Naive thymus-derived CD4-positive, alpha-beta T cell (primary cell): ENCODE results near the gene NR0B2. TPM values are rescaled to one million over a fixed set of nuclear protein-coding genes. Genes with fewer than 3 reads are reported as not detected.
A peak's percentile ranks its signal among the peaks of the same experiment; 100 is the strongest.

Experiments
- ATAC-seq: fragments of 150-1000 bp; cut with Tn5 transposase; 2 replicates; pipeline ENCODE4 v1.10.0; 2021; ENCODE audit warnings: mild to moderate bottlenecking, moderate library complexity
- CTCF ChIA-PET: fragments of 350-600 bp; sonication (Branson Sonifier 250); formaldehyde crosslinking; loops from one replicate; lab custom pipeline; 2021; ENCODE audit warnings: antibody characterized with exemption; lab: Charles Lee
- POLR2A ChIA-PET: fragments of 350-600 bp; sonication (Branson Sonifier 250); formaldehyde crosslinking; loops from one replicate; lab custom pipeline; 2021; ENCODE audit warnings: antibody characterized with exemption, inconsistent platforms; lab: Charles Lee
- DNase-seq, 9 donors: peaks; one replicate each; pipeline versions ENCODE4 v3.0.0 to v3.0.0-alpha.2; 2020 to 2022; ENCODE audit warnings: mixed read lengths in 1 of 9
- H3K27ac ChIP-seq: one replicate; pipeline ENCODE4 v1.7.0; 2013; ENCODE audit warnings: mild to moderate bottlenecking, low read depth, low read length, moderate library complexity
- H3K27me3 ChIP-seq, 2 donors: one replicate each; pipeline ENCODE4 v1.7.0; 2013; ENCODE audit warnings: low read length in 2 of 2, mild to moderate bottlenecking in 2 of 2, moderate library complexity in 2 of 2; ENCODE audit not compliant: control insufficient read depth in 2 of 2, insufficient read depth in 2 of 2
- H3K36me3 ChIP-seq, 3 experiments: 1 replicate in 2 of 3; 2 replicates in 1 of 3; pipeline ENCODE4 v1.7.0; 2013; ENCODE audit warnings: low read length in 3 of 3, mild to moderate bottlenecking in 3 of 3, moderate library complexity in 1 of 3; ENCODE audit not compliant: insufficient read depth in 3 of 3, control insufficient read depth in 2 of 3
- H3K4me1 ChIP-seq, 2 donors: one replicate each; pipeline ENCODE4 v1.7.0; 2013; ENCODE audit warnings: low read length in 2 of 2, mild to moderate bottlenecking in 2 of 2, moderate library complexity in 1 of 2; ENCODE audit not compliant: control insufficient read depth in 2 of 2, insufficient read depth in 2 of 2
- H3K4me3 ChIP-seq: 2 replicates; pipeline ENCODE4 v1.7.0; 2013; ENCODE audit warnings: mild to moderate bottlenecking, low read length
- H3K9me3 ChIP-seq, 3 experiments: 1 replicate in 2 of 3; 2 replicates in 1 of 3; pipeline ENCODE4 v1.7.0; 2013; ENCODE audit warnings: low read length in 3 of 3; ENCODE audit not compliant: control insufficient read depth in 2 of 3
- H3K27ac Mint-ChIP-seq, 9 donors: one replicate each; pipeline ENCODE4 v1.8.0; 2020 to 2022; ENCODE audit warnings: mixed read lengths in 9 of 9, mild to moderate bottlenecking in 8 of 9, moderate library complexity in 5 of 9, inconsistent platforms in 2 of 9
- H3K27me3 Mint-ChIP-seq, 5 donors: one replicate each; pipeline ENCODE4 v1.8.0; 2021 to 2022; ENCODE audit warnings: mixed read lengths in 5 of 5, mild to moderate bottlenecking in 1 of 5
- H3K36me3 Mint-ChIP-seq, 5 donors: one replicate each; pipeline ENCODE4 v1.8.0; 2020 to 2022; ENCODE audit warnings: mixed read lengths in 5 of 5, mild to moderate bottlenecking in 3 of 5, inconsistent platforms in 1 of 5
- H3K4me1 Mint-ChIP-seq, 7 donors: one replicate each; pipeline ENCODE4 v1.8.0; 2020 to 2022; ENCODE audit warnings: mixed read lengths in 7 of 7, mild to moderate bottlenecking in 3 of 7, inconsistent platforms in 1 of 7
- H3K4me3 Mint-ChIP-seq, 10 donors: one replicate each; pipeline ENCODE4 v1.8.0; 2020 to 2022; ENCODE audit warnings: mild to moderate bottlenecking in 10 of 10, mixed read lengths in 10 of 10, moderate library complexity in 6 of 10, inconsistent platforms in 2 of 10
- H3K9me3 Mint-ChIP-seq, 11 donors: one replicate each; pipeline ENCODE4 v1.8.0; 2020 to 2022; ENCODE audit warnings: mixed read lengths in 11 of 11, mild to moderate bottlenecking in 4 of 11, inconsistent platforms in 1 of 11, moderate library complexity in 1 of 11
- intact Hi-C, 2 donors: fragments of 100-400 bp; cut with micrococcal nuclease; formaldehyde crosslinking; loops; one replicate each; pipeline ENCODE4 v1.15.1; 2023
- polyA plus RNA-seq, 2 donors: library from polyadenylated mRNA; unstranded; fragments of 300-500 nt; fragmentation: Illumina TruSeq; gene quantifications; one replicate each; pipeline ENCODE4 v1.2.3, GENCODE V29; 2021
- total RNA-seq, 6 experiments: library from RNA in 5 of 6; stranded (reverse) in 5 of 6; gene quantifications; 1 replicate in 5 of 6; 2 replicates in 1 of 6; pipeline ENCODE4 v1.2.3 and lab custom pipeline; 2021 to 2026

NR0B2 gene
- total and polyA plus RNA-seq, 7 experiments from 2014 or later = not detected

DNA sequence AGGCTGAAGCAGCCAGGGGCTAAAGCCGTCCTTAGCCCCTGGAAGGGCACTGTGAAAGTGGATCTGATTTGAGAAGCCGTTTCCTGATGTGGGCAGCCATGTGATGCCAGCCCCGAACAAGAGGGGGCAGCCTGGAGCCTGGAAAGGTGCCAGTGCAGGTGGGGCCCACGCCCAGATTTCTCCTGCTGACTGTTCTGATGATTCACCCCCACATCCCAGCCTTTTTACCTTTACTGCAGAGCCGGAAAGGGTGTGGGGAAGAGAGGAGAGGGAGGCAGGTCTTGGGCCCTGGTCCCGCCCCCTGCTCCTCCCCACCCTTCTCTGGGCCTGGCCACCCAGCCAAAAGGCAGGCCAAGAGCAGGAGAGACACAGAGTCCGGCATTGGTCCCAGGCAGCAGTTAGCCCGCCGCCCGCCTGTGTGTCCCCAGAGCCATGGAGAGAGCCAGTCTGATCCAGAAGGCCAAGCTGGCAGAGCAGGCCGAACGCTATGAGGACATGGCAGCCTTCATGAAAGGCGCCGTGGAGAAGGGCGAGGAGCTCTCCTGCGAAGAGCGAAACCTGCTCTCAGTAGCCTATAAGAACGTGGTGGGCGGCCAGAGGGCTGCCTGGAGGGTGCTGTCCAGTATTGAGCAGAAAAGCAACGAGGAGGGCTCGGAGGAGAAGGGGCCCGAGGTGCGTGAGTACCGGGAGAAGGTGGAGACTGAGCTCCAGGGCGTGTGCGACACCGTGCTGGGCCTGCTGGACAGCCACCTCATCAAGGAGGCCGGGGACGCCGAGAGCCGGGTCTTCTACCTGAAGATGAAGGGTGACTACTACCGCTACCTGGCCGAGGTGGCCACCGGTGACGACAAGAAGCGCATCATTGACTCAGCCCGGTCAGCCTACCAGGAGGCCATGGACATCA is 50.7 kb downstream of the NR0B2 start, which contains the start of gene SFN:
Gene SFN, plus strand, starts transcription at position 369 of the 904 bp plus-strand sequence. Its CDS starts 64 bp downstream, at position 433.
- peak within 1 kb of the TSS in 8 of 9 donors; percentile 41 to 93 (median 68) for H3K27ac Mint-ChIP-seq
- Histone ChIP-seq H3K36me3 (peaks cover 0 to 7% (median 0%) of the 10 kb centered on the region in 3 experiments), H3K27me3 (no peaks in the 10 kb centered on the region), H3K27ac (peak within 1 kb of the TSS; percentile 78), H3K9me3 (no peaks in the 10 kb centered on the region), H3K4me1 (peaks cover 5 to 10% of the 10 kb centered on the region in 2 donors), H3K4me3 (peak within 1 kb of the TSS; percentile 97)
- peak within 1 kb of the TSS in 9 of 10 donors; percentile 86 to 100 (median 95) for H3K4me3 Mint-ChIP-seq
- H3K9me3 Mint-ChIP-seq = no peaks in the 10 kb centered on the region
- DNase-seq = peak in 6 of 9 donors; percentile 14 to 45 (median 20)
- H3K27me3 Mint-ChIP-seq = no peaks in the 10 kb centered on the region
- intact Hi-C loops = loop anchor here in 1 of 2 donors (5.0 kb wide), 1 partner anchor 166 kb away; the partner anchor contains the start of gene ARID1A
- ChIA-PET POLR2A (interaction anchor here (1.1 kb wide), 1 partner anchor 33 kb away, joined by 3 read pairs; no protein-coding TSS in a partner anchor), CTCF (interaction anchor here (0.7 to 1.7 kb wide), 4 partner anchors 12 to 616 kb away, joined by 3 to 4 read pairs (median 4); no protein-coding TSS in a partner anchor)
- peaks cover 10 to 33% (median 24%) of the 10 kb centered on the region in 7 donors for H3K4me1 Mint-ChIP-seq
- H3K36me3 Mint-ChIP-seq = peaks cover 0 to 3% (median 0%) of the 10 kb centered on the region in 5 donors
- no peak for ATAC-seq

DNA sequence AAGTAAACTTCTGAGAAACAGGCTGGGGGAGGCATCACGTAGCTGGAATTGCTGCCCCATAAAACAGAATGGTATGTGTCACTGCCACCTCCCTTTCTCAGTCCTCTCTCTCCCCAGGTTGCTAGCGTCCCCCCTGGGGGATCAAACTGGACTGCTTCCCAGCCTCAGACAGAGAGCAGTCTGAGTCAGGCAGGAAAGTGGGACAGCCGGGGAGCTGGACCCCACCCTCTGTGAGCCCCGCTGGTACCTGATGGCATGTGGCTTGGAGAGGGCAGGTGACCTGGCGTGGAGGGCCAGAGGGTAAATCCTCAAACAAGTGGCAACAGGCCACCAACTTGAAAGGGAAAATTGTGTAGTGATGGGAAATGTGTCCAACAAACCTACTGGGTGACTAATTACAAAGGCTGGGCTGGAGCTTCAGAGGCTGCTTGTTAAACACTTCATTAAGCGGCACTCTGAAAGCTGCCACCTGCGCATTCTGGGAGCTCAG is 51.8 kb downstream of the NR0B2 start:
- Mint-ChIP-seq H3K9me3 (no peaks in the 10 kb centered on the region), H3K27me3 (no peaks in the 10 kb centered on the region), H3K27ac (peak overlapping the region in 1 of 9 donors; percentile 70), H3K36me3 (peaks cover 0 to 3% (median 0%) of the 10 kb centered on the region in 5 donors), H3K4me3 (peak overlapping the region in 4 of 10 donors; percentile 11 to 99 (median 62)), H3K4me1 (peaks cover 10 to 31% (median 24%) of the 10 kb centered on the region in 7 donors)
- POLR2A ChIA-PET = no interaction called here
- intact Hi-C loops = loop anchor here in 1 of 2 donors (5.0 kb wide), 1 partner anchor 165 kb away; the partner anchor contains the start of gene ARID1A
- H3K27me3 ChIP-seq = no peaks in the 10 kb centered on the region
- peaks cover 0 to 16% (median 0%) of the 10 kb centered on the region in 3 experiments for H3K36me3 ChIP-seq
- ATAC-seq = no peak
- H3K4me3 ChIP-seq = no peak overlapping the region
- H3K9me3 ChIP-seq = no peaks in the 10 kb centered on the region
- no peak for DNase-seq
- peaks cover 5 to 10% of the 10 kb centered on the region in 2 donors for H3K4me1 ChIP-seq
- CTCF ChIA-PET = interaction anchor here (0.7 to 1.3 kb wide), 3 partner anchors 14 to 614 kb away, joined by 3 to 4 read pairs (median 3); no protein-coding TSS in a partner anchor
- H3K27ac ChIP-seq = no peak overlapping the region

Other genes starting within 250 kb of the NR0B2 start
- 100 to 1,000 TPM; 118 to 148 (median 131) TPM for gene ARID1A, start 218.0 kb downstream of the NR0B2 start, total RNA-seq
- 10 to 100 TPM; 22.3 to 26.6 TPM for gene ARID1A, start 218.0 kb downstream of the NR0B2 start, polyA plus RNA-seq
- gene PIGV, start 126.0 kb downstream of the NR0B2 start, total RNA-seq = 10 to 100 TPM in 4 of 5 experiments, 1 to 10 TPM in 1; 8.4 to 17.9 (median 16.7) TPM
- gene PIGV, start 126.0 kb downstream of the NR0B2 start, polyA plus RNA-seq = 10 to 100 TPM in 1 of 2 donors, 1 to 10 TPM in 1; 7.0 to 11.3 TPM
- 10 to 100 TPM; 36.4 to 72.4 (median 39.7) TPM for gene ZDHHC18, start 87.3 kb downstream of the NR0B2 start, total RNA-seq
- 10 to 100 TPM in 1 of 2 donors, 1 to 10 TPM in 1; 3.1 to 11.0 TPM for gene ZDHHC18, start 87.3 kb downstream of the NR0B2 start, polyA plus RNA-seq
- gene SFN, start 50.8 kb downstream of the NR0B2 start, total RNA-seq = 1 to 10 TPM in 4 of 5 experiments, under 1 TPM in 1; 0.74 to 1.9 (median 1.4) TPM
- not detected for gene SFN, start 50.8 kb downstream of the NR0B2 start, polyA plus RNA-seq
- gene GPN2, start 23.7 kb downstream of the NR0B2 start, total RNA-seq = 10 to 100 TPM; 22.1 to 50.6 (median 34.8) TPM
- 10 to 100 TPM in 1 of 2 donors, 1 to 10 TPM in 1; 9.1 to 20.4 TPM for gene GPN2, start 23.7 kb downstream of the NR0B2 start, polyA plus RNA-seq
- 10 to 100 TPM; 17.0 to 38.4 (median 22.6) TPM for gene GPATCH3, start 13.5 kb downstream of the NR0B2 start, total RNA-seq
- 10 to 100 TPM; 12.5 to 21.3 TPM for gene GPATCH3, start 13.5 kb downstream of the NR0B2 start, polyA plus RNA-seq
- 10 to 100 TPM; 36.5 to 69.0 (median 40.5) TPM for gene NUDC, start 7.8 kb upstream of the NR0B2 start, total RNA-seq
- 100 to 1,000 TPM in 1 of 2 donors, 10 to 100 TPM in 1; 93.2 to 125 TPM for gene NUDC, start 7.8 kb upstream of the NR0B2 start, polyA plus RNA-seq
- 1 to 10 TPM in 4 of 5 experiments, not detected in 1; 1.7 to 2.2 (median 2.2) TPM for gene KDF1, start 46.5 kb upstream of the NR0B2 start, total RNA-seq
- gene KDF1, start 46.5 kb upstream of the NR0B2 start, polyA plus RNA-seq = 1 to 10 TPM; 6.9 to 9.5 TPM
- 1 to 10 TPM in 1 of 5 experiments, under 1 TPM in 1, not detected in 3; 0.19 to 5.0 TPM for gene TRNP1, start 79.7 kb upstream of the NR0B2 start, total RNA-seq
- gene TRNP1, start 79.7 kb upstream of the NR0B2 start, polyA plus RNA-seq = not detected
- gene TENT5B, start 98.9 kb upstream of the NR0B2 start, total RNA-seq = under 1 TPM in 1 of 5 experiments, not detected in 4; 0.88 TPM
- gene TENT5B, start 98.9 kb upstream of the NR0B2 start, polyA plus RNA-seq = not detected
- 10 to 100 TPM; 13.2 to 25.7 (median 21.1) TPM for gene SLC9A1, start 241.2 kb upstream of the NR0B2 start, total RNA-seq
- gene SLC9A1, start 241.2 kb upstream of the NR0B2 start, polyA plus RNA-seq = 10 to 100 TPM in 1 of 2 donors, 1 to 10 TPM in 1; 7.1 to 18.2 TPM